ENCODE results near the gene ZCCHC4. TPM values are rescaled to one million over a fixed set of nuclear protein-coding genes. Genes with fewer than 3 reads are reported as not detected.

Gene ZCCHC4
- total RNA-seq, 1 experiment from 2014 or later: 12.3 TPM

- TF ChIP-seq TCF7L2 (IDR thresholded peaks at IDR 0.05; ENCODE audit: borderline replicate concordance, extremely low read depth, insufficient read depth, insufficient read length) (no peak), ZBTB33 (IDR thresholded peaks at IDR 0.05; ENCODE audit: extremely low read depth, insufficient replicate concordance, low read length) (no peak), REST (IDR thresholded peaks at IDR 0.05; ENCODE audit: low read depth) (no peak), EZH2 (IDR thresholded peaks at IDR 0.05) (no peak), FOSL1 (IDR thresholded peaks at IDR 0.05; ENCODE audit: low read depth) (no peak), SP1 (IDR thresholded peaks at IDR 0.05; ENCODE audit: low read depth) (no peak), SRF (IDR thresholded peaks at IDR 0.05; ENCODE audit: low read depth) (no peak), EZH2phosphoT487 (IDR thresholded peaks at IDR 0.05; ENCODE audit: borderline replicate concordance) (no peak)
- H3K9me3 ChIP-seq (ENCODE audit: control insufficient read depth in 1 of 2, insufficient read depth in 1 of 2, low read depth in 1 of 2, low read length in 2 of 2): no peaks in the 10 kb centered on the region
- H3K79me2 ChIP-seq (ENCODE audit: insufficient read depth, low read length): no peaks in the 10 kb centered on the region
- H3K27me3 ChIP-seq (ENCODE audit: insufficient read depth, low read length): no peaks in the 10 kb centered on the region
- ChIA-PET CTCF (interaction anchor here (1.2 kb wide), 1 partner anchor 9 kb away, joined by 4 read pairs; the partner anchor contains the start of gene ZCCHC4), POLR2A (no interaction called here), RAD21 (ENCODE audit: low non-redundant PET in 1 of 2, low total read pairs in 2 of 2, uncharacterized antibody in 2 of 2, unreplicated experiment in 2 of 2) (no interaction called here)
- H4K20me1 ChIP-seq (ENCODE audit: insufficient read depth): no peaks in the 10 kb centered on the region
- no TSS peak for BruUV-seq (replicated peaks)
- intact Hi-C loops (cut with micrococcal nuclease): no loop called here
- no peak overlapping the region for H3K4me2 ChIP-seq (ENCODE audit: low read length)
- H2AFZ ChIP-seq (ENCODE audit: low read depth, low read length, poor library complexity, severe bottlenecking): no peak overlapping the region
- H3K36me3 ChIP-seq (ENCODE audit: control insufficient read depth in 1 of 2, insufficient read depth in 2 of 2, low read length in 2 of 2): no peaks in the 10 kb centered on the region
- peaks cover 9 to 12% of the 10 kb centered on the region in 2 experiments; a peak in 3 of 4 replicates for H3K4me1 ChIP-seq (ENCODE audit: control insufficient read depth in 1 of 2, insufficient read depth in 2 of 2, low read length in 2 of 2)
- no peaks in the 10 kb centered on the region for H3K9me2 ChIP-seq (ENCODE audit: insufficient read depth)
- ATAC-seq (no peak), DNase-seq (ENCODE audit: low read depth, low spot score) (no peak)
- no peak overlapping the region for H3K9ac ChIP-seq (ENCODE audit: low read length)
- no peak overlapping the region for H3K4me3 ChIP-seq (replicated peaks in 1 of 2; ENCODE audit: low read depth in 1 of 2, low read length in 2 of 2)
- no peak overlapping the region for H3K27ac ChIP-seq (ENCODE audit: low read depth, low read length)
Measured at GRCh38 chr4:25303578-25303977, 9.0 kb upstream of the ZCCHC4 start.
